Stimulated activated CD4-positive, alpha-beta T cell treated with anti-CD3 and anti-CD28 coated beads, Interleukin-1b, Interleukin-23, amount 100 ng/mL, for 24 hours (primary cell): ENCODE measurements around the gene FBXO31.

ENCODE experiments used
- DNase-seq, 4 experiments: peaks; one replicate each; pipeline ENCODE4 v3.0.0-alpha.2; 2020; ENCODE audit warnings: low read depth in 4 of 4, low spot score in 1 of 4

The FBXO31 gene

GRCh38 chr16:87383505-87384161 is at the start of gene FBXO31:
TSS of gene FBXO31 (minus strand) at chr16:87383776. CDS start at chr16:87383744, 32 bp downstream.
- DNase-seq = peak; percentile 82 to 92 (median 87)

GRCh38 chr16:87432330-87432915 is 48.8 kb upstream of the FBXO31 start:
- DNase-seq = no peak

DNA sequence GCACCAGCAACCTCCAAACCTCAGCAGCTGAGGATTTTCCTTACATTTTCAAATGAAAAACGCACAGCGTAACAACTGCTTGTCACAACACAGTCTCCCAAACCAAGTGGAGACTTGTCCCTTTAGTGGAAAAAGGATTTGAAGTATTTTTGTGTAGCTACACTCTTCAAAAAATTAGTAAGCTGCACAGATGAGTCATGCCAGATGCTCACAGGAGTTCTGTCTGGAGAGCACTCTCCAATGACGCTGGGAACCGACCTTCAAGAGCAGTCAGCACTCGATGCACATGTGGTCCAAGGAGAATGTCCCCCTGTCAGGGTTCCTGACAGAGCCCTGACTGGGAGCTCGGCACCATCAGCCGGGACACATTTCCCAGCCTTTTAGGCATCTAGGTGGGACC is 48.4 kb upstream of the FBXO31 start:
- no peak for DNase-seq

DNA sequence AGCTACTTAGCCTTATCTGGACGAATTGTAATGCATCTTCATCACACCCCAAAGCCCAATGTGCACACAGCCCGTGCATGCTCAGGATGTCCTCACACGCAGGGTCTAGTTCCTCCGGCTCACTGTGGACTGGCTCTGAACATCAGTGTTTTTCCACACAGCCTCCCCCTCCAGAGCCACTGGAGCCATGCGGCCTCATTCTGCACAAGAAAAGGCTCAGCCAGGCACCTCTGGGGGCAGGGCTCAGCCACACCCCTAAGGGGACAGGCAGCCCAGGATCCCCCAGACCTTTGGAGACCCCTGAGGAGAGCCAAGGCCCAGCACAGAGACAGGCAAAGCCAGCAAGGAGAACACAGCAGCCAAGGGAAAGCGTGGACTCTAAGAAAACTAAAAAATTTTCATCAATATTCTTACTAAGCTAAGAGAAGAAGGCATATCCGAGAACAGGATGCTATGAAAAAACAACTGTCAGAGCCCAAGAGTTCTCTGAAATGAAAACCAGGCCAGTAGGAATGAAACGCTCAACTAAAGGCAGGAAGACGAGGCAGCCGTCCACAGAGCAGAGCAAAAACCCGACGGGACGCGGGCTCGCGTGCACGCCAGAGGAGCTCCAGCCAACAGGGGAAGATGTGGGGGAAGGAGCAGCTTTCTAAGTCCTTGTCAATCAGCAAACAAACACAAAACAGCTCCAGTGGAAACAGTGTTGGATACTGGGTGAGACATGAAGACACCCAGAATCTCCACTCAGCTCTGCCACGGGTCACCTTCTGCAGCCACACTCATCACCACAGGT is 43.0 kb upstream of the FBXO31 start:
- no peak for DNase-seq

- DNase-seq = no peak
These were observed 42.4 kb upstream of the FBXO31 start for GRCh38 chr16:87425941-87426340.

DNA sequence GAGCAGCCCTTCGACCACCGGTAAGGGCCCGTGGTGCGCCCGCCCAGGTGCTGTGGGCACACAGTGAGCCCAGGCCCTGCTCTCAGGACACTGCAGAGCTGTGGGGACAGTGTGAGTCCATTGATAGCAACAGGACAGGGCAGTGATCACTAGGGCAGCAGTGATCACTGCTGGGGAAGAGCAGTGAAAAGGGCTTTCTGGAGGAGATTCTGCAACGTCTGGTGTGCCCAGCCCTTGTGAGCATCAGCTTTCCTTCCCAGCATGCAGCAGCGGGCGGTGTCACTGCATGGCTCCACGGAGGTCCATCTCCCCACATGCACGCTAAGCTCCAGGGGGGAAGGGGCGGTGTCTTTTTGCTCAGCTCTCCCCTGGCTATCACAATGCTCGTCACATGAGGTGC is 40.7 kb upstream of the FBXO31 start:
- DNase-seq = no peak

GRCh38 chr16:87423429-87423828 is 39.9 kb upstream of the FBXO31 start:
- DNase-seq = no peak

DNA sequence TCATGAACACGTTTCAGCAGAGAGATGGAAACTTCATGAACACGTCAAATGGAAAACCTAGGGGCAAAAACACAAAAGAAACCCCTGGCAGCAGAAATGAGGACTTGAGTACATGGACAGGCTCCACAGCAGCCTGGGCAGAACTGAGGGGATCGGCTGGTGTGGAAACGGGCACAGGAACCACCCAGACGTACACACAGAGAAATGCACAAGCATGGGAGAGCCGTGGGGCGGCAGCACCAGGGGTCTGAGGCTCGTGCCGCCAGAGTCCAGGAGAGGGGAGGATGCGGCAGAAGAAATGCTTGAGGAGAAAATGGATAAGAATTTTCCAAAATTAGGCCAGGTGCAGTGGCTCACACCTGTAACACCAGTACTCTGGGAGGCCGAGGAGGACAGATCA is 38.5 kb upstream of the FBXO31 start:
- DNase-seq = no peak

DNA sequence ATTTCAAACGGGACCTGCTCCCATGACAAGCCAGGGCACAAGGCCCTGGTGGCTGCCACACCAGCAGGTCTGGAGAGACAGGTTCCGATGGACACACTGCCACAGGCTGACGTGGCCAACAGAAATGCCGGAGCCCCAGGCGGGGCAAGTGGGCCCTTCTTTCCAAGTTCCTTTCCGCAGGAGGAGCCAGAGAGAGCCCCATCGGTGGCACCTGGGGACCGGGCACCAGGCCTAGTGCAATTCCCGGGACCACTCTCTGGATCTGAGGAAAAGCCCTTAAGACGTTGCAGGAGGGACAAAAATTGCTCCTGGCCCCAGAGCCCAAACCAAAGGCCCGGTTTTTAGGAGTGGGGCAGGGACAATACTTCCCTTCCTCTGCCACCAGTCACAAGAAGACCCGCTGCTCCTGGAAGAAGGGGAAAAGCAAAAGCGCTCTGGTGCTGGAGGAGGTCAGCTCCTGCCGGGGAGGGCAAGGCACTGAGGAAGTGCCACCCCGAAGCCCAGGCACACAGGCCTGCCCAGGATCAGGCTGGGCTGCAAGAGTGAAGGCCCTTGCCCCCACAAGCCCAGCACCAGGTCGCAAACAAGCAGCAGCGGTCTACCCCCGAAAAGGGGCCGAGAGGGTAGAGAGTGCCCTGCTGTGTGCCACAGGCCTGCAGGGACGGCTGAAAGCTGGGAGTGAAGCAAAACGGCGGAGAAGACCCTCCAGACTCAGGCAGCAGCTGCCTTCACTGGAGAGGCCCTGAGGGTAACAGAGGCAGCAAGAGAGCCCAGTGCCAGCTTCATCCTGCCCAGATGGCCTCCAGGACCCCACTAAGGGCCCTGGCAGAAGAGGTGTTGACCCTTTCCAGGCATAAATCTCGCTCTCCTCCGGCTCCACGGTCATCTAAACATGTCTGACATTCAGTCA is 37.7 kb upstream of the FBXO31 start:
- DNase-seq = no peak

DNA sequence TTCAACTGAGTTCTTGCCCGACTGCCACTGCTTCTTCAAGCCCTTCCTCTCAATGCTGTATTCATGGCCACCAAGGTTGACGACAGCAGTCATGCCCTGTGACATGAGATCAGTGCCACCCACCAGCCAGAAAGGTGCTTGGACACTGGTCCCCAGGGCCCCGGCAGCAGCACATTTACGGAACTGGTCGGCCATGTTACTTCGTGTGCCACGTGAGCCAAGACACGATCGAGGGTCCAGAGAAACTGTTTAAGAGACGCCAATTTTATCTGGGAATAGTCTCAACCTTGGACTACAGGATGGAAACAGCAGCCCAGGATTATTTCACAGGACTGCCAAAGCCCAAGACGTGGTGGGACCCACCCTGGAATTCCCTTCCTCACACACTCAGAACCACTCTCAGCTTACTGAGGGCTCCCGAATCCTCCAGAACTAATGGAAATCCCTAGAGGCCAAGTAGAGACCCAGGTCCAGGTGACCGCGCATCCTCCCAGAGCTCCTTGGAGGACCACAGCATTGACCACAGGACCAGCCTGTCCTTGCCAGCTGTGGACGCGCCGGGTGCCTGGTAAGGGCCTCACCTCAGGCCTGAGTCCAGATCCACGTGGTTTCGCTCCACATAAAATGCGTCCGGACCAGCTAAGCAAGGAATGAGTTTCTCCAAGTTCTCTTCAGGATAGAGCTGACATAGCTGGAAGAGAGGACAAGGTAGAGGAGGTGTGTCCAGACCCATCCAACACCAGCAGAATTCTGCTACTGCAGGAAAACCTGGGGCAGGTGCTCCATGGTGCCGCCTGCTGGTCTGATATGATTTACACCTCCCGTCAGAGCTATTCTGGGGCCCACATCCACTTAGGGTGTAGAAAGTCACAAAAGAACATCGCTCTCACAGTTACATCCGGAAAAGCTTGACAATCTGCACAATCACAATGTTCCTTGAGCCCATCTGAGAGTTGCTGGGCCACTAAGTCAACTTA is 36.7 kb upstream of the FBXO31 start:
- DNase-seq = no peak

- no peak for DNase-seq
These were observed 35.1 kb upstream of the FBXO31 start for GRCh38 chr16:87418644-87419043.

DNA sequence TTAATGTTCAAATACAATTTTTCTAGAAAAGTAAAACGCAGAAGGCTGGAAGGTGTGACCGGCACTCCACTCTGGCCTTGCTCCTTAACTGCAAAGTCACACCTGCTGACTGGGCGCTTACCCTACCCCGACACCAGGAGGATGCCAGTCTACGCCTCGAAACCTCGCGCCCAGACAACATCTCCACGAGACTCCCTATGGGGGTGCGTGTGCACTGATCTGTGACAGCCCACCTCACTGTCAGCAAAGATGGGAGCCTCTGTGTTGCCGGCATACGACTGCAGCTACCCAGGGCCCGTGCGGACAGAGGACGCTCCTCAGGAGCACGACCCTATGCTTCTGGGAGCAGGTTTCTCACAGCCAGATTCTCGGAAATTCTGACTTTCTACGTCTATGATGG is 34.6 kb upstream of the FBXO31 start:
- no peak for DNase-seq

GRCh38 chr16:87417528-87417910 is 33.9 kb upstream of the FBXO31 start:
- no peak for DNase-seq

DNA sequence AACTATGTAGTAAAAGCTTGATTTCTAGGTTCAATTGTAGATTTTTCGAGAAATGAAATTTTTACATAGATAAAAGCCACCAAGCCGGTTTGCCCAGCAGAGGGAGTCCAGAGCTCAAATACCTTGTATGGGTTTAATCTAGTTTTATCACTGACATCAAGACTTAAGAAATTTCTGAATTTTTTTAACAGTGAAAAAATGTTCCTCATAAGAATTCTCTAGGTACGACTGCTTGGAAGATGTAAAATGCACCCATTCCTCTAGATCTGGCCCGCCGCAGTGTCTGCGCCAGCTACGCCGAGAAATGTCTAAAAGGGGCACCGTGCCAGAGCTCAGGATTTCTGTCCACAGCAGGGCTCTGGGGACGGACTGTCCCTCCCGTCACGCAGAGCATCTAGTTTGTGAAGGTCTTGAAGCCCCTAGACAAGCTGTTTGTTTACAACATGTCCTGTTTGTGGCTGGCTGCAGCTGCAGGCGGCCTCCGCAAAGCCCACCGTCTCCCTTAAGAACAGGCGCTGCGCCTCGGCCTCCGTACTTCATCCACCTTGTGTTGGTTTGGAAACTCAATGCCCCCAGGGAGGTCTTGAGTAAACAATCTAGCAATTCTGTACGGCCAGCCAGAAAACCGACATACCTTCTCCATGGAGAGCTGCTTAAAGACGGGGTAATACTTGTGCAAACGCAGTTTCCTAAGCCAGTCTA is 33.4 kb upstream of the FBXO31 start:
- DNase-seq = no peak

DNA sequence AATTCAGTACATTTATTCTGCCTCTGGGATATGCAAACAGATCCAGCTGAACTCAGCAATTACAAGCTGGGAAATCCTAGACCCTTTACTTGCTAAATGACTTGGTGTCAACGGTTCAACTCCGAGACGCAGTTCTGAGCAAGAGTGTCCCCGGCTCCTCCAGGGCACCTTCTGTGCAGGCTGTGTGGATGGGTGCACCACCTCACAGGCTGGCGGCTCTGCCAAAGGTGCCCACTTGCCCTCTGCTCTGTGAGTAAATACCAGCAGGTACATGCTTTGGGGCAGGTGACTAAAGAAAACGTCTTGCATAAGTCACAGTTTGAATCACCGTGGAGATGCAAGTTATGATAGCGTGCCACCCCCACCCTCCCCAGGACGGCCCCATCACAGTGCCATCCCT is 31.9 kb upstream of the FBXO31 start:
- no peak for DNase-seq

DNA sequence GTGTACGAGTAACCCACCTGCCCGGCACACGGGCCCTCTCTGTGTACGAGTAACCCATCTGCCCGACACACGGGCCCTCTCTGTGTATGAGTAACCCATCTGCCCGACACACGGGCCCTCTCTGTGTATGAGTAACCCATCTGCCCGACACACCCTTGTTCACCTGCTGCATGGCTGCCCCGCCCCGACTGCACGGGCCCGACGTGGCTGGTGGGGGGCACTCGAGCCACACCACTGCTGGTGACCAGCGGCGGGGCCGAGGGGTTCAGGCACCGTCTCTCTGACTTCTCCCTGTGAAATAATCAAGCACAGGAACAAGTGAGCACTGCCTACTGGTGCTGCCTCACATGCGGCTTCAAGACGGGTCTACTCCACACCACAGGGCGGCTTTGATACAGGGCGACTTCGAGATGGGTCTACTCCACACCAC is 30.7 kb upstream of the FBXO31 start:
- DNase-seq = no peak

DNA sequence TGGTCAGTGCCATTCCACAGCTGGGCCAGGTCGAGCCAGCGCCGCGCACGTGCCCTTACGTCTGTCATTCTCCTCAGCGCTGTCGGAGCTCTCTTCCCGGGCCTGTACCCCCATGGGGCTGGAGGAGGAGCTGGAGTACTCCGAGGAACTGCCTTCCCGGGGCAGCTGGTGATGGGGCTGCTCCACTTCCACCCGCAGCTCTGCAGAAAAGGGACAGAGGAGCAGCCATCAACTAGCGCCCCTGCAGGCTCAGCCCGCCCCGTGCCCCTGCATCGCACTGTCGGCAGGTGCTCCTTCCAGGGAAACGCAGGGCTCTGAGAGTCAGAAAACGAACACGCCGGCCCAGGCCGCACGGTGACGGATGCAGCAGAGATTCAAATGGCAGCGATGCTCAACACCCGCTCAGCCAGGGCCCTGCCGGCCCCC is 29.4 kb upstream of the FBXO31 start:
- no peak for DNase-seq

- no peak for DNase-seq
These were observed 28.9 kb upstream of the FBXO31 start for GRCh38 chr16:87412371-87412995.
